Ovary (tissue), 9 donors: ENCODE measurements around the gene PLOD1. TPM values are rescaled to one million over a fixed set of nuclear protein-coding genes. Genes with fewer than 3 reads are reported as not detected.

Experiments used
- DNase-seq, 5 donors: peaks; one replicate each; pipeline ENCODE4 v3.0.0-alpha.2; 2019 to 2020
- H3K27ac ChIP-seq, 2 donors: fragments of 200-600 bp; one replicate each; pipeline versions ENCODE4 v1.5.1 to v1.8.0; 2019 to 2022
- H3K27me3 ChIP-seq: fragments of 200-600 bp; one replicate; pipeline ENCODE4 v1.8.0; 2022
- H3K36me3 ChIP-seq: fragments of 200-600 bp; sonication (generic); one replicate; pipeline ENCODE4 v1.5.1; 2019
- H3K4me1 ChIP-seq: one replicate; pipeline ENCODE4 v1.8.1; 2013; ENCODE audit warnings: mild to moderate bottlenecking, moderate library complexity; ENCODE audit not compliant: insufficient read depth
- H3K4me3 ChIP-seq: fragments of 200-600 bp; sonication (generic); one replicate; pipeline ENCODE4 v1.5.1; 2017
- H3K9me3 ChIP-seq, 2 donors: fragments of 200-600 bp in 1 of 2; sonication (generic) in 1 of 2; one replicate each; pipeline versions ENCODE4 v1.5.1 to v1.8.1; 2013 to 2019; ENCODE audit warnings: mild to moderate bottlenecking in 1 of 2, moderate library complexity in 1 of 2
- EP300 ChIP-seq: sonication (generic); formaldehyde crosslinking; IDR thresholded peaks from one replicate; pipeline ENCODE4 v1.6.1; 2017; ENCODE audit warnings: antibody characterized with exemption
- POLR2A ChIP-seq: fragments of 450-650 bp; IDR thresholded peaks from one replicate; pipeline ENCODE4 v1.6.1; 2017; ENCODE audit warnings: antibody characterized with exemption, mild to moderate bottlenecking, moderate library complexity
- WGBS, 3 donors: extraction: QIAGEN DNeasy Blood & Tissue Kit in 1 of 3; methylation state at CpG; one replicate each; pipeline versions ENCODE4 v1.1.5 to v1.1.7; 2013 to 2017; 5-methylcytosine and 5-hydroxymethylcytosine counted together
- intact Hi-C, 4 donors: fragments of 100-400 bp; cut with DNase I; formaldehyde crosslinking; loops; one replicate each; pipeline versions ENCODE4 v1.11.0 to v1.15.1; 2022 to 2023
- polyA plus RNA-seq, 2 donors: library from polyadenylated mRNA; stranded (reverse); fragments of 200-250 nt in 1 of 2; fragments of 350-450 nt in 1 of 2; fragmentation: Illumina TruSeq in 1 of 2; extraction: RNeasy Lipid Tissue Mini Kit (QIAGEN cat#74804) in 1 of 2; gene quantifications; one replicate each; pipeline ENCODE4 v1.2.3, GENCODE V29; 2013 to 2014
- total RNA-seq, 7 donors: library from RNA; depleted of rRNA in 2 of 7; stranded (reverse); fragments of >200 nt in 2 of 7; fragmentation: NEBNext Ultra II Directional in 3 of 7; extraction: Animal tissue kit (Norgen Biotek cat#: 25700) in 3 of 7; gene quantifications; one replicate each; pipeline versions ENCODE4 v1.1.0 to v1.2.4, GENCODE V29; 2016 to 2023
- TF ChIP-seq, protein P1 (sequence below), 3 donors: fragments of 450-650 bp in 2 of 3; fragments of 200-600 bp in 1 of 3; IDR thresholded peaks; one replicate each; pipeline versions ENCODE4 v1.5.1 to v1.8.0; 2016 to 2022; ENCODE audit warnings: antibody characterized with exemption in 3 of 3, mild to moderate bottlenecking in 1 of 3
- donor health status: DM: no; HTN: no; CAD: no; lungs with moderate emphysema.
- donor health status: DM: no; HTN: no; CAD: no.
- donor health status: Bipolar disorder and iron deficiency.
- donor health status: DM: yes; HTN: yes; CAD: no.
- donor health status: DM: no; HTN: no; CAD: no.
- donor health status: DM: yes; HTN: yes; CAD: no.

Gene PLOD1
- total and polyA plus RNA-seq, 9 donors, result 26.3 to 98.2 (median 58.7) TPM

DNA sequence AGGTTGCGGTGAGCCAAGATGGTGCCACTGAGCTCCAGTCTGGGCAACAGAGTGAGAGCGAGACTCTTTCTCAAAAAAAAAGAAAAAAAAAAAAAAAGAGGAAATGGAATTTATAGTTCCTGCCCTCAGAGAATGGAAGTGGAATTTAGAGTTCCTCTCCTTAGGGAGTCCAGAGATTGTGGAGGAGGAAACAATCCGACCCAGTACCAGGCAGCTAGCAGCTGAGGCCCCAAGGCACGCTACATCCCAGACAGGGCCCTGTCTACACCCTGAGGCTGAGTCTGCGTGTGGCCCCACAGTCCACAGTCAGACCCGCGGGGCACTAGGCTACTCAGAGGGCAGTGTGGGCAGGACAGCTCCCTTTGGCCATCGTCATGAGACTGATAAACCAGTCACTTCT is 43.8 kb downstream of the PLOD1 start:
- Histone ChIP-seq H3K27me3 (no peaks in the 10 kb centered on the region), H3K9me3 (no peaks in the 10 kb centered on the region), H3K36me3 (no peaks in the 10 kb centered on the region), H3K4me3 (no peak overlapping the region), H3K27ac (no peak overlapping the region), H3K4me1 (peaks cover 6% of the 10 kb centered on the region)
- 65 to 70% (median 65%) methylated on average over 8 of the region's 8 CpGs for WGBS, 3 donors
- intact Hi-C loops, result no loop called here
- no peak for TF ChIP-seq POLR2A
- no peak for TF ChIP-seq EP300
- TF ChIP-seq, protein P1, sequence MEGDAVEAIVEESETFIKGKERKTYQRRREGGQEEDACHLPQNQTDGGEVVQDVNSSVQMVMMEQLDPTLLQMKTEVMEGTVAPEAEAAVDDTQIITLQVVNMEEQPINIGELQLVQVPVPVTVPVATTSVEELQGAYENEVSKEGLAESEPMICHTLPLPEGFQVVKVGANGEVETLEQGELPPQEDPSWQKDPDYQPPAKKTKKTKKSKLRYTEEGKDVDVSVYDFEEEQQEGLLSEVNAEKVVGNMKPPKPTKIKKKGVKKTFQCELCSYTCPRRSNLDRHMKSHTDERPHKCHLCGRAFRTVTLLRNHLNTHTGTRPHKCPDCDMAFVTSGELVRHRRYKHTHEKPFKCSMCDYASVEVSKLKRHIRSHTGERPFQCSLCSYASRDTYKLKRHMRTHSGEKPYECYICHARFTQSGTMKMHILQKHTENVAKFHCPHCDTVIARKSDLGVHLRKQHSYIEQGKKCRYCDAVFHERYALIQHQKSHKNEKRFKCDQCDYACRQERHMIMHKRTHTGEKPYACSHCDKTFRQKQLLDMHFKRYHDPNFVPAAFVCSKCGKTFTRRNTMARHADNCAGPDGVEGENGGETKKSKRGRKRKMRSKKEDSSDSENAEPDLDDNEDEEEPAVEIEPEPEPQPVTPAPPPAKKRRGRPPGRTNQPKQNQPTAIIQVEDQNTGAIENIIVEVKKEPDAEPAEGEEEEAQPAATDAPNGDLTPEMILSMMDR (IDR thresholded peaks at IDR 0.05), result no peak
- no peak for DNase-seq

DNA sequence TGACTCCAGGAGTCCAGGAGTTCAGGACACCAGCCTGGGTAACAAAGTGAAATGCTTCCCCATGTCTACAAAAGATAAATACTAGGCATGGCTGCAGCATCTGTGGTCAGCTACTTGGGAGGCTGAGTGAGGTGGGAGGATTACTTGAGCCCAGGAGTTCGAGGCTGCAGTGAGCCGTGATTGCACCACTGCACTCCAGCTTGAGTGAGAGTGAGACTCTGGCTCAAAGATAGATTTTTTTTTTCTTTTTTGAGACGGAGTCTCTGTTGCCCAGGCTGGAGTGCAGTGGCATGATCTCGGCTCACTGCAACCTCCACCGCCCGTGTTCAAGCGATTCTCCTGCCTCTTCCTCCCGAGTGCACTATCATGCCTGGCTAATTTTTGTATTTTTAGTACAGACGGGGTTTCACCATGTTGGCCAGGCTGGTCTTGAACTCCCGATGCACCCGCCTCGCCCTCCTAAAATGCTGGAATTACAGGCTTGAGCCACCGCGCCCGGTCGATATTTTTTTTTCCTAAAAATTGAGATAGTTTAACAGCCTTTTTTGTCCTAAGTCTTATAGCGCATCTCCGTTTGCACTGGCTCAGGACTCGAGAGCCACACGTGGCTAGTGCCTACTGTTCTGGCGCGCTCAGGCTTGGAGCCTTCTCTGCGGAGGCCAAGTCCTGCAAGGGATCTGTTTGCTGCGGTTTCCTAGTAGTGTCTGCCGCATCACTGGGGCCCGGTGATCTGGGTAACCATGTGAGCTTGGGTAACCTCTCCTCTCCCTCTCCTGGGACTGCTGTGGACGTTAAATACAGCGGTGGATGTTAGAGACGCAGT is 44.7 kb downstream of the PLOD1 start:
- Histone ChIP-seq H3K9me3 (no peaks in the 10 kb centered on the region), H3K4me1 (peaks cover 6% of the 10 kb centered on the region), H3K27me3 (no peaks in the 10 kb centered on the region), H3K27ac (peak overlapping the region; percentile 88 to 91), H3K4me3 (peak overlapping the region; percentile 97), H3K36me3 (no peaks in the 10 kb centered on the region)
- WGBS, 3 donors, result 29 to 39% (median 36%) methylated on average over 29 of the region's 29 CpGs
- no peak for TF ChIP-seq POLR2A
- TF ChIP-seq, protein P1 (IDR thresholded peaks at IDR 0.05), result no peak
- TF ChIP-seq EP300, result no peak
- peak in 1 of 5 donors; percentile 78 for DNase-seq
- intact Hi-C loops, result no loop called here

DNA sequence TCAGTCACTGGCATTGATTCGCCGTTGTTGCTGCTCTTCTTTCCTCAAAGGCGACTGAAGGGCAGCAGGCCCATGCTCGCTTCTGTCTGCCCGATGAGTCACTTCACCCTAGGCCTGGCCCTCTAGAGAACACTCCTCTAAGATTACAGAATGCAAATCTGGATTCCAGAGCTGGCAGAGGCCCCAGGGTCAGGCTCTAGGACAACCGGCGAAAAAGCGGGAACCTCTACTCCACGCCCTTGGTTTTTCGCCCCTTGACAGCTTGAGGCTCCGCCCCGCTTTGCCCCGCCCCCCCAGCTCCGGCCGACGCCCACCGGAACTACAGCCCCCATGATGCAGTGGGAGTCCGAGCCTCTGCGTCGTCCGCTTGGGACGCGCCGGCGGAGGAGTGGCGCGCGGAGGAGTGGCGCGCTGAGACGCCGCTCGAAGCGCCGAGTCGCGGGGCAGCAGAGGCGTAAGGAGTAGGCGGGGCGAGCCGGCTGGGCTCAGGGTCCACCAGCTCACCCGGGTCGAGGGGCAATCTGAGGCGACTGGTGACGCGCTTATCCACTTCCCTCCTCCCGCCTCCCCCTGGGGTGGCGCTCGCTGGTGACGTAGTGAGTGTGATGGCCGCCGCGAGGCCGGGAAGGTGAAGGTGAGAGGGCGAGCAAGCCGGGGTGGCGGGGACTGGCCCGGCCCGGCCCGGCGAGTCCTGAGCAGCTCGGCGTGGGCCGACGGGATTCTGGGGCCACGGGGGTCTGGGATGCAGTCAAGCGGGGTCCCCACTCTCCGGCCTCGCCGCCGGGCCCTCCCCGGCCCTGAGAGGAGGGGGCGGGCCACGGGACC is 45.5 kb downstream of the PLOD1 start, which contains the start of gene MFN2:
Gene MFN2, plus strand, starts transcription at position 594 of the 825 bp plus-strand sequence. CDS start 8,725 bp downstream, outside the sequence.
- TF ChIP-seq, protein P1 (IDR thresholded peaks at IDR 0.05), result peak in 1 of 3 donors; percentile 10
- TF ChIP-seq POLR2A (peak; percentile 43), EP300 (peak; percentile 30)
- H3K4me1 ChIP-seq, result peaks cover 6% of the 10 kb centered on the region
- peak within 1 kb of the TSS; percentile 88 to 91 for H3K27ac ChIP-seq
- intact Hi-C loops, result no loop called here
- DNase-seq, result peak; percentile 94 to 97 (median 95)
- no peaks in the 10 kb centered on the region for H3K27me3 ChIP-seq
- 0 to 1% (median 0%) methylated on average over 65 to 74 of the region's 74 CpGs for WGBS, 3 donors
- peak within 1 kb of the TSS; percentile 97 for H3K4me3 ChIP-seq
- H3K9me3 ChIP-seq, result no peaks in the 10 kb centered on the region
- H3K36me3 ChIP-seq, result no peaks in the 10 kb centered on the region

DNA sequence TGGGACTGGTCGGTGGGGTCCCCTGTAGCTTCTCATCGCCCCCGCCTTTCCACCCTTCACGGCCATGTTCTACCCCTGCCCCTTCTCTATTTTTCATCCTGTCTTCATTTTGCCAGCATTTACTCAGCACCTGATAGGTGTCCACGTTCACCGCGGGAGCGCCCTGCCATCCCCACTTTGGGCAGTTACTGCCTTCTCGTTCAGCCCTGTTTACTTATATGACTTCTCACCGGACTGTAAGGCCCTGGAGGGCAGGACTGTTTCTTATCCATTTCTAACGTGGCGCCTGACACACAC is 46.1 kb downstream of the PLOD1 start:
- peak overlapping the region; percentile 97 for H3K4me3 ChIP-seq
- peak overlapping the region; percentile 88 to 91 for H3K27ac ChIP-seq
- 0 to 2% (median 1%) methylated on average over 12 of the region's 12 CpGs for WGBS, 3 donors
- peaks cover 6% of the 10 kb centered on the region for H3K4me1 ChIP-seq
- no peaks in the 10 kb centered on the region for H3K9me3 ChIP-seq
- intact Hi-C loops, result no loop called here
- H3K36me3 ChIP-seq, result no peaks in the 10 kb centered on the region
- no peak for DNase-seq
- no peaks in the 10 kb centered on the region for H3K27me3 ChIP-seq
- no peak for TF ChIP-seq EP300
- no peak for TF ChIP-seq POLR2A
- TF ChIP-seq, protein P1 (IDR thresholded peaks at IDR 0.05), result no peak
